HL-60 (cell line): Measurements from ENCODE around the gene GSTT4.

Source experiments
- DNase-seq, 2 experiments: peaks; one replicate each; pipeline ENCODE4 v3.0.0-alpha.2; 2010 to 2020; ENCODE audit warnings: low read depth in 1 of 2, low spot score in 1 of 2
- H3K27ac ChIP-seq: fragments of 250-450 bp; sonication (Bioruptor Pico); replicated peaks from 2 replicates; pipeline ENCODE4 v1.5.1; 2020; ENCODE audit warnings: mild to moderate bottlenecking, moderate library complexity
- H3K27me3 ChIP-seq: fragments of 250-450 bp; sonication (Bioruptor Pico); 2 replicates; pipeline ENCODE4 v1.5.1; 2021; ENCODE audit warnings: mild to moderate bottlenecking, moderate library complexity; ENCODE audit not compliant: insufficient read depth, poor library complexity, severe bottlenecking
- H3K4me3 ChIP-seq: replicated peaks from 2 replicates; pipeline ENCODE4 v1.5.1; 2011; ENCODE audit warnings: mild to moderate bottlenecking, control low read depth, low read length; ENCODE audit not compliant: insufficient read depth
- GABPA ChIP-seq: IDR thresholded peaks from 2 replicates; pipeline ENCODE4 v1.6.1; 2012; ENCODE audit warnings: low read depth
- POLR2AphosphoS5 ChIP-seq: IDR thresholded peaks from 2 replicates; pipeline ENCODE4 v1.6.1; 2012; ENCODE audit warnings: low read depth
- SPI1 ChIP-seq: IDR thresholded peaks from 2 replicates; pipeline ENCODE4 v1.6.1; 2012; ENCODE audit warnings: low read depth, mild to moderate bottlenecking, borderline replicate concordance
- TF ChIP-seq, protein P1 (sequence below): IDR thresholded peaks from 2 replicates; pipeline ENCODE4 v1.6.1; 2012; ENCODE audit warnings: low read depth; ENCODE audit not compliant: insufficient replicate concordance
- TF ChIP-seq, protein P2 (sequence below): IDR thresholded peaks from one replicate; pipeline ENCODE4 v1.5.1; 2011; ENCODE audit warnings: low read length, control low read depth, inconsistent platforms; ENCODE audit not compliant: insufficient read depth

The GSTT4 gene

DNA sequence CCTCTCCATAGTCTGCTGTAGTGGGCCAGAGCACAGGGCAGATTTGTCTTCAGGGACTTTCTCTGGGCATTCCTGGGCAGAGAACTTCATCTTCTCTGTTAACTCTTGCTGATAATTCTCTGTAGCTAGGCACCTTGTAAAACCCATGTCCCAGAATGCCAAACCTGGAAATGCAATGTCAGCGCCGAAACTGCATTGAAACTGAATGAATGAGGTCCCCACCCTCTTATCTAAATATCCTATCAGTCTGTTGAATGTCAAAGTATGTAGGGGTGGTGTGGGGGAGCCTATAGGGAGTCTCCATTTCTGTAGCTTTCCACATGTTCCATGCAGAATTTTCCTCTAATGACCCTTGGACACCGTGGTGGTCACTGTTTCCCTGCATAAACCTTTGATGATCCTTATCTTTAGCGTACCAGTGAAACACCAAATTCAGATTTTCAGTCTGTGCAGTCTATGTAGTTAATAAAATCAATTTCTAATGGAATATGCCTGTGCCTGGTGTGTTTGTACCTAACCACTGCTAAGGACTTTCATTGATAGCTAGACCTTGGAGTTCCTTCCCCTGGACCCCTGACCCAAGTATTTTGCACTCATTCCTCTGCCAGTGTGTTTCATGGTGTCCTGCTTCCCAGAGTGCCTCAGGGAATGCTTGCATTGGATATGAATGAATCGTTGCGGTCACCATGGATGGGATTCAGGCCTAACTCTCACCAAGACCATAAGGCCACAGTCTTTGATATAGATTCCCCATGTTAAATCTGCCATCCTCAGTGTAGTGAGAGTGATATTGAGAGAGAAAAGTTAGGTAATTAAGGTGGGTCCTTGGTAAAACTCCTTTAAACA lies 3.4 kb upstream of the GSTT4 start:
- Histone ChIP-seq H3K27ac (no peak overlapping the region), H3K27me3 (no peaks in the 10 kb centered on the region), H3K4me3 (no peak overlapping the region)
- TF ChIP-seq SPI1 (no peak), GABPA (no peak), POLR2AphosphoS5 (no peak)
- TF ChIP-seq, protein P1, sequence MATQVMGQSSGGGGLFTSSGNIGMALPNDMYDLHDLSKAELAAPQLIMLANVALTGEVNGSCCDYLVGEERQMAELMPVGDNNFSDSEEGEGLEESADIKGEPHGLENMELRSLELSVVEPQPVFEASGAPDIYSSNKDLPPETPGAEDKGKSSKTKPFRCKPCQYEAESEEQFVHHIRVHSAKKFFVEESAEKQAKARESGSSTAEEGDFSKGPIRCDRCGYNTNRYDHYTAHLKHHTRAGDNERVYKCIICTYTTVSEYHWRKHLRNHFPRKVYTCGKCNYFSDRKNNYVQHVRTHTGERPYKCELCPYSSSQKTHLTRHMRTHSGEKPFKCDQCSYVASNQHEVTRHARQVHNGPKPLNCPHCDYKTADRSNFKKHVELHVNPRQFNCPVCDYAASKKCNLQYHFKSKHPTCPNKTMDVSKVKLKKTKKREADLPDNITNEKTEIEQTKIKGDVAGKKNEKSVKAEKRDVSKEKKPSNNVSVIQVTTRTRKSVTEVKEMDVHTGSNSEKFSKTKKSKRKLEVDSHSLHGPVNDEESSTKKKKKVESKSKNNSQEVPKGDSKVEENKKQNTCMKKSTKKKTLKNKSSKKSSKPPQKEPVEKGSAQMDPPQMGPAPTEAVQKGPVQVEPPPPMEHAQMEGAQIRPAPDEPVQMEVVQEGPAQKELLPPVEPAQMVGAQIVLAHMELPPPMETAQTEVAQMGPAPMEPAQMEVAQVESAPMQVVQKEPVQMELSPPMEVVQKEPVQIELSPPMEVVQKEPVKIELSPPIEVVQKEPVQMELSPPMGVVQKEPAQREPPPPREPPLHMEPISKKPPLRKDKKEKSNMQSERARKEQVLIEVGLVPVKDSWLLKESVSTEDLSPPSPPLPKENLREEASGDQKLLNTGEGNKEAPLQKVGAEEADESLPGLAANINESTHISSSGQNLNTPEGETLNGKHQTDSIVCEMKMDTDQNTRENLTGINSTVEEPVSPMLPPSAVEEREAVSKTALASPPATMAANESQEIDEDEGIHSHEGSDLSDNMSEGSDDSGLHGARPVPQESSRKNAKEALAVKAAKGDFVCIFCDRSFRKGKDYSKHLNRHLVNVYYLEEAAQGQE, result no peak
- TF ChIP-seq, protein P2, sequence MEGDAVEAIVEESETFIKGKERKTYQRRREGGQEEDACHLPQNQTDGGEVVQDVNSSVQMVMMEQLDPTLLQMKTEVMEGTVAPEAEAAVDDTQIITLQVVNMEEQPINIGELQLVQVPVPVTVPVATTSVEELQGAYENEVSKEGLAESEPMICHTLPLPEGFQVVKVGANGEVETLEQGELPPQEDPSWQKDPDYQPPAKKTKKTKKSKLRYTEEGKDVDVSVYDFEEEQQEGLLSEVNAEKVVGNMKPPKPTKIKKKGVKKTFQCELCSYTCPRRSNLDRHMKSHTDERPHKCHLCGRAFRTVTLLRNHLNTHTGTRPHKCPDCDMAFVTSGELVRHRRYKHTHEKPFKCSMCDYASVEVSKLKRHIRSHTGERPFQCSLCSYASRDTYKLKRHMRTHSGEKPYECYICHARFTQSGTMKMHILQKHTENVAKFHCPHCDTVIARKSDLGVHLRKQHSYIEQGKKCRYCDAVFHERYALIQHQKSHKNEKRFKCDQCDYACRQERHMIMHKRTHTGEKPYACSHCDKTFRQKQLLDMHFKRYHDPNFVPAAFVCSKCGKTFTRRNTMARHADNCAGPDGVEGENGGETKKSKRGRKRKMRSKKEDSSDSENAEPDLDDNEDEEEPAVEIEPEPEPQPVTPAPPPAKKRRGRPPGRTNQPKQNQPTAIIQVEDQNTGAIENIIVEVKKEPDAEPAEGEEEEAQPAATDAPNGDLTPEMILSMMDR, result no peak
- no peak for DNase-seq

DNA sequence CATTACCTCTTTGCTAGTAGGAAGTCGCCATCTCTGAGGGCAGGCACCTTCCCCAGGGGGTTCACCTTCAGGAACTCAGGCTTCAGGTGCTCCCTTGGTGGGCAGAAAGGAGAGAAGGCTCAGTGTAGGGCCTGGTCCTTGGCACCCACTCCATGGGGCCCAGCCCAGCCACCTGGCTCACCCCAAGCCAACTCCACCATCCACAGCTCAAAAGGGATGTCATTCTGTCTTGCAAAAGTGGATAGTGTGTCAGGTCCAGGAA lies 2.7 kb upstream of the GSTT4 start:
- DNase-seq, result no peak
- TF ChIP-seq SPI1 (no peak), GABPA (no peak), POLR2AphosphoS5 (no peak)
- TF ChIP-seq, protein P1, result no peak
- TF ChIP-seq, protein P2, result no peak
- no peaks in the 10 kb centered on the region for H3K27me3 ChIP-seq
- no peak overlapping the region for H3K27ac ChIP-seq
- no peak overlapping the region for H3K4me3 ChIP-seq

DNA sequence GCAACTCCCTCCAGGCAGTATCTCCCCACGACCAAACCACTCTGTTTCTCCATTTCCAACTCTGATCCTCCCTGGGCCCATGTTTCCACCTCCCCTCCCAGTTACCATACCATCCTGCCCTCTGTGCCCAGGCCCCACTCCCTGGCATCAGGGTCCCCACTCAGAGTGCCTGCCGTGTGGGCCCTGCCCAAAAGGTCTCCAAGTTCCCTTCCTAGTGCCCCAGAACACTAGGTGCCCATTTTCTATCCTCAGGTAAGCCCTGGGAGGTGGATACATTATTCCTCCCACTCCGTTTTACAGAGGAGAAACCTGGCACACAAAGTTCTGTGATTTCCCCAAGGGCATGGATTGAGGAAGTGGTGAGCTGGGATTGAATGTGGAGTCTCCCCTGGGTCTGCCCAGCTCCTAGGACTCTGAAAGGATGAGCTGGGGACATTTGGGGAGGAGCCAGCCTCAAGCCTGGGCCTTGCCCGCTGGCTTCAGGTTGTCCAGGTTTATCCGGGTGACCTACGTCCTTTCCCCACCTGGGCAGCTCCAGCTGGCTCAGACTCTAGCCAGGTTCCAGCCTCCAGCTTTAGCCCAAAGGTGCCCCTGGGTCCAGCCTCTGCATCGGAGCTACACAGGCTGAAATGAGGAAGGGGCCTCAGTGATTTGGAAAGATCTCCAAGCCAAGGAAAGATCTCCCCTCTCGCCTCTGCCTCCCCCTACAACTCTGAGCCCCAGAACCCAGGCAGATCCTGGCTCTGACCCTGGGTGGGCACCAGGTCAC lies 2.2 kb upstream of the GSTT4 start:
- DNase-seq, result no peak
- TF ChIP-seq, protein P2, result no peak
- TF ChIP-seq SPI1, result peak; percentile 58; the same call in 1 of the 2 replicates
- Histone ChIP-seq H3K27ac (no peak overlapping the region), H3K4me3 (no peak overlapping the region), H3K27me3 (no peaks in the 10 kb centered on the region)
